H9 (cell line): ENCODE measurements around the gene ZCCHC3. TPM values are rescaled to one million over a fixed set of nuclear protein-coding genes. Genes with fewer than 3 reads are reported as not detected.

Experiments
- DNase-seq: peaks from one replicate; pipeline ENCODE4 v3.0.0-alpha.2; 2017
- H2AFZ ChIP-seq: one replicate; pipeline ENCODE4 v1.6.1; 2013; ENCODE audit warnings: mild to moderate bottlenecking, low read length, control low read depth, moderate library complexity
- H2AK5ac ChIP-seq: 2 replicates; pipeline ENCODE4 v1.6.1; 2013; ENCODE audit warnings: low read length, control low read depth, mixed read lengths; ENCODE audit not compliant: insufficient read length
- H2BK120ac ChIP-seq: one replicate; pipeline ENCODE4 v1.6.1; 2013; ENCODE audit warnings: low read depth, mild to moderate bottlenecking, low read length, control low read depth, inconsistent platforms; ENCODE audit not compliant: poor library complexity, severe bottlenecking
- H2BK12ac ChIP-seq: 2 replicates; pipeline ENCODE4 v1.6.1; 2013; ENCODE audit warnings: low read length, control low read depth, mixed read lengths, low read depth; ENCODE audit not compliant: insufficient read length
- H2BK15ac ChIP-seq: 2 replicates; pipeline ENCODE4 v1.6.1; 2013; ENCODE audit warnings: low read depth, low read length, control low read depth
- H2BK20ac ChIP-seq: one replicate; pipeline ENCODE4 v1.6.1; 2013; ENCODE audit warnings: low read depth, mild to moderate bottlenecking, low read length, control low read depth, inconsistent platforms; ENCODE audit not compliant: poor library complexity, severe bottlenecking
- H2BK5ac ChIP-seq: 2 replicates; pipeline ENCODE4 v1.6.1; 2013; ENCODE audit warnings: low read length, control low read depth, mixed read lengths; ENCODE audit not compliant: insufficient read length
- H3K14ac ChIP-seq: 2 replicates; pipeline ENCODE4 v1.6.1; 2013; ENCODE audit warnings: low read length, control low read depth; ENCODE audit not compliant: insufficient read depth
- H3K18ac ChIP-seq: 2 replicates; pipeline ENCODE4 v1.6.1; 2013; ENCODE audit warnings: low read depth, mild to moderate bottlenecking, mixed read lengths, low read length, control low read depth; ENCODE audit not compliant: insufficient read length
- H3K23ac ChIP-seq: 2 replicates; pipeline ENCODE4 v1.6.1; 2013; ENCODE audit warnings: low read length, control low read depth, mixed read lengths, low read depth; ENCODE audit not compliant: insufficient read length
- H3K23me2 ChIP-seq: 2 replicates; pipeline ENCODE4 v1.6.1; 2013; ENCODE audit warnings: low read depth, mild to moderate bottlenecking, mixed read lengths, low read length, control low read depth; ENCODE audit not compliant: insufficient read length, poor library complexity, severe bottlenecking
- H3K27ac ChIP-seq: 2 replicates; pipeline ENCODE4 v1.5.1; 2013; ENCODE audit warnings: low read length, control low read depth, mixed read lengths, low read depth; ENCODE audit not compliant: insufficient read length
- H3K27me3 ChIP-seq: 2 replicates; pipeline ENCODE4 v1.6.1; 2013; ENCODE audit warnings: low read length, control low read depth, inconsistent platforms; ENCODE audit not compliant: insufficient read depth
- H3K4ac ChIP-seq: 2 replicates; pipeline ENCODE4 v1.6.1; 2013; ENCODE audit warnings: low read depth, mild to moderate bottlenecking, control low read depth, inconsistent platforms, low read length, moderate library complexity
- H3K4me1 ChIP-seq: 2 replicates; pipeline ENCODE4 v1.6.1; 2013; ENCODE audit warnings: low read length, control low read depth, inconsistent platforms; ENCODE audit not compliant: insufficient read depth
- H3K4me2 ChIP-seq: 2 replicates; pipeline ENCODE4 v1.6.1; 2013; ENCODE audit warnings: low read length, control low read depth, mixed read lengths; ENCODE audit not compliant: insufficient read length, insufficient read depth
- H3K56ac ChIP-seq: 2 replicates; pipeline ENCODE4 v1.6.1; 2013; ENCODE audit warnings: low read depth, mild to moderate bottlenecking, mixed read lengths, low read length, control low read depth; ENCODE audit not compliant: insufficient read length
- H3K79me1 ChIP-seq: 2 replicates; pipeline ENCODE4 v1.6.1; 2013; ENCODE audit warnings: low read depth, mild to moderate bottlenecking, moderate library complexity, low read length, control low read depth, inconsistent platforms; ENCODE audit not compliant: insufficient read depth, poor library complexity, severe bottlenecking
- H3K79me2 ChIP-seq: 2 replicates; pipeline ENCODE4 v1.6.1; 2013; ENCODE audit warnings: low read length, control low read depth, inconsistent platforms; ENCODE audit not compliant: insufficient read depth
- H3K9ac ChIP-seq: 2 replicates; pipeline ENCODE4 v1.6.1; 2013; ENCODE audit warnings: low read length, control low read depth, mixed read lengths; ENCODE audit not compliant: insufficient read length; ENCODE audit errors: extremely low read depth
- H3K9me3 ChIP-seq: one replicate; pipeline ENCODE4 v1.6.1; 2013; ENCODE audit warnings: low read depth, low read length, inconsistent platforms; ENCODE audit not compliant: control insufficient read depth
- H3T11ph ChIP-seq: one replicate; pipeline ENCODE4 v1.6.1; 2013; ENCODE audit warnings: mild to moderate bottlenecking, low read length, control low read depth, inconsistent platforms
- H4K20me1 ChIP-seq: one replicate; pipeline ENCODE4 v1.6.1; 2013; ENCODE audit not compliant: control insufficient read depth, insufficient read length, insufficient read depth
- H4K5ac ChIP-seq: 2 replicates; pipeline ENCODE4 v1.6.1; 2013; ENCODE audit warnings: low read depth, mild to moderate bottlenecking, mixed read lengths, low read length, control low read depth; ENCODE audit not compliant: insufficient read length
- H4K8ac ChIP-seq: replicated peaks from 2 replicates; pipeline ENCODE4 v1.6.1; 2013; ENCODE audit warnings: low read length, control low read depth, mixed read lengths, low read depth; ENCODE audit not compliant: insufficient read length
- H4K91ac ChIP-seq: 2 replicates; pipeline ENCODE4 v1.6.1; 2013; ENCODE audit warnings: low read depth, mild to moderate bottlenecking, moderate library complexity, mixed read lengths, low read length, control low read depth; ENCODE audit not compliant: insufficient read length
- H3K27ac Mint-ChIP-seq, 3 experiments: 2 replicates in 2 of 3; 3 replicates in 1 of 3; pipeline ENCODE4 v1.8.0; 2020 to 2021; ENCODE audit warnings: mixed read lengths in 3 of 3, mild to moderate bottlenecking in 1 of 3, moderate library complexity in 1 of 3
- H3K27me3 Mint-ChIP-seq: 2 replicates; pipeline ENCODE4 v1.8.0; 2021; ENCODE audit warnings: low read depth, mild to moderate bottlenecking, moderate library complexity, mixed read lengths
- H3K36me3 Mint-ChIP-seq, 3 experiments: 2 replicates in 2 of 3; 3 replicates in 1 of 3; pipeline ENCODE4 v1.8.0; 2020 to 2021; ENCODE audit warnings: low read depth in 3 of 3, mixed read lengths in 3 of 3; ENCODE audit not compliant: insufficient read depth in 1 of 3
- H3K4me1 Mint-ChIP-seq, 2 experiments: 2 replicates each; pipeline ENCODE4 v1.8.0; 2020; ENCODE audit warnings: mixed read lengths in 2 of 2
- H3K4me3 Mint-ChIP-seq, 2 experiments: 2 replicates in 1 of 2; 3 replicates in 1 of 2; pipeline ENCODE4 v1.8.0; 2020 to 2021; ENCODE audit warnings: mild to moderate bottlenecking in 2 of 2, mixed read lengths in 2 of 2, moderate library complexity in 1 of 2
- H3K9me3 Mint-ChIP-seq, 2 experiments: 2 replicates in 1 of 2; 3 replicates in 1 of 2; pipeline ENCODE4 v1.8.0; 2020; ENCODE audit warnings: mild to moderate bottlenecking in 2 of 2, mixed read lengths in 2 of 2, moderate library complexity in 1 of 2
- total RNA-seq: library from RNA; stranded (reverse); gene quantifications from 2 replicates; pipeline ENCODE4 v1.2.1, GENCODE V29; 2021
- TF ChIP-seq, protein P1 (sequence below): fragments of 200-600 bp; sonication (generic); conservative IDR thresholded peaks from 3 replicates; pipeline ENCODE4 v1.8.0; 2021; ENCODE audit warnings: antibody characterized with exemption, mild to moderate bottlenecking

Gene ZCCHC3
- total RNA-seq, 1 experiment from 2014 or later = 41.3 TPM

DNA sequence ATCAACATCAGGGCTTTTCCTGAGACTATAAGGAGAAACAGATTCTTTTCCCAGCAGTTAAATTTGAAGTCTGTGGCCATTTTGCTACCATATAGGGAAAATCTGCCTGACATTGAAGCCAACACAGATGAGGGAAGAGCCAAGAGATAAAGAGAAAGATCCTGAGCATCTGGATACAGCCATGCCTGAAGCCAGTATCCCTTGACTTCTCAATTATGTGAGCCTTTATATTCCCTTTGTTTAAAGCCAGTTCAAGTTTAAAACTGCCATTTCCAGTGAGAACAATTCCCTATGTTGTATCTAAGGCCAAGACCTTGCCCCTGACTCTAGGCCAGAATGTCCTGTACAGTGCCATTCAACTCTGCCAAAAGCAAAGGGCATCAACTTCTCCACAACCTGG lies 45.7 kb downstream of the ZCCHC3 start:
- Histone ChIP-seq H3T11ph (no peak overlapping the region), H4K5ac (no peak overlapping the region), H2BK120ac (no peak overlapping the region), H3K9me3 (no peaks in the 10 kb centered on the region), H3K14ac (no peak overlapping the region), H3K27me3 (no peaks in the 10 kb centered on the region), H2AFZ (no peak overlapping the region), H3K4ac (no peak overlapping the region), H3K56ac (no peak overlapping the region), H2BK20ac (no peak overlapping the region), H3K23me2 (peaks cover 13% of the 10 kb centered on the region), H2BK5ac (no peak overlapping the region), H3K4me1 (no peaks in the 10 kb centered on the region; the same call in 1 of the 2 replicates), H3K4me2 (no peak overlapping the region), H2BK15ac (no peak overlapping the region), H3K27ac (no peak overlapping the region), H3K9ac (no peak overlapping the region), H2AK5ac (no peak overlapping the region), H4K20me1 (no peaks in the 10 kb centered on the region), H4K91ac (no peak overlapping the region), H3K79me1 (no peaks in the 10 kb centered on the region), H4K8ac (no peak overlapping the region), H3K79me2 (no peaks in the 10 kb centered on the region), H2BK12ac (no peak overlapping the region), H3K18ac (no peak overlapping the region), H3K23ac (no peak overlapping the region)
- Mint-ChIP-seq H3K27ac (no peak overlapping the region), H3K27me3 (peaks cover 55% of the 10 kb centered on the region), H3K9me3 (no peaks in the 10 kb centered on the region; a peak in 1 of 5 replicates), H3K36me3 (no peaks in the 10 kb centered on the region), H3K4me1 (peaks cover 6 to 7% of the 10 kb centered on the region in 2 experiments), H3K4me3 (no peak overlapping the region)
- TF ChIP-seq, protein P1, sequence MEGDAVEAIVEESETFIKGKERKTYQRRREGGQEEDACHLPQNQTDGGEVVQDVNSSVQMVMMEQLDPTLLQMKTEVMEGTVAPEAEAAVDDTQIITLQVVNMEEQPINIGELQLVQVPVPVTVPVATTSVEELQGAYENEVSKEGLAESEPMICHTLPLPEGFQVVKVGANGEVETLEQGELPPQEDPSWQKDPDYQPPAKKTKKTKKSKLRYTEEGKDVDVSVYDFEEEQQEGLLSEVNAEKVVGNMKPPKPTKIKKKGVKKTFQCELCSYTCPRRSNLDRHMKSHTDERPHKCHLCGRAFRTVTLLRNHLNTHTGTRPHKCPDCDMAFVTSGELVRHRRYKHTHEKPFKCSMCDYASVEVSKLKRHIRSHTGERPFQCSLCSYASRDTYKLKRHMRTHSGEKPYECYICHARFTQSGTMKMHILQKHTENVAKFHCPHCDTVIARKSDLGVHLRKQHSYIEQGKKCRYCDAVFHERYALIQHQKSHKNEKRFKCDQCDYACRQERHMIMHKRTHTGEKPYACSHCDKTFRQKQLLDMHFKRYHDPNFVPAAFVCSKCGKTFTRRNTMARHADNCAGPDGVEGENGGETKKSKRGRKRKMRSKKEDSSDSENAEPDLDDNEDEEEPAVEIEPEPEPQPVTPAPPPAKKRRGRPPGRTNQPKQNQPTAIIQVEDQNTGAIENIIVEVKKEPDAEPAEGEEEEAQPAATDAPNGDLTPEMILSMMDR = no peak
- DNase-seq = no peak
